Breast epithelium (tissue), 4 donors: ENCODE measurements around the gene TMEM121. TPM values are rescaled to one million over a fixed set of nuclear protein-coding genes. Genes with fewer than 3 reads are reported as not detected.
A peak's percentile ranks its signal among the peaks of the same experiment; 100 is the strongest.

ENCODE experiments used
- DNase-seq, 2 donors: peaks; one replicate each; pipeline ENCODE4 v3.0.0-alpha.2; 2019; ENCODE audit warnings: low spot score in 2 of 2
- H3K27ac ChIP-seq, 2 donors: fragments of 200-600 bp; sonication (generic) in 1 of 2; one replicate each; pipeline ENCODE4 v1.5.1; 2016 to 2019; ENCODE audit warnings: mild to moderate bottlenecking in 1 of 2
- H3K27me3 ChIP-seq, 2 donors: fragments of 200-600 bp; sonication (generic) in 1 of 2; one replicate each; pipeline versions ENCODE4 v1.5.1 to v1.6.0; 2017 to 2019; ENCODE audit warnings: control low read depth in 1 of 2, mild to moderate bottlenecking in 1 of 2
- H3K36me3 ChIP-seq: fragments of 200-600 bp; one replicate; pipeline ENCODE4 v1.5.1; 2019
- H3K4me1 ChIP-seq, 2 donors: fragments of 200-600 bp; sonication (generic); one replicate each; pipeline ENCODE4 v1.5.1; 2016 to 2019; ENCODE audit warnings: control low read depth in 1 of 2
- H3K4me3 ChIP-seq, 3 donors: fragments of 200-600 bp; sonication (generic); 1 replicate in 2 of 3; 2 replicates in 1 of 3; pipeline ENCODE4 v1.5.1; 2016 to 2019; ENCODE audit warnings: mild to moderate bottlenecking in 3 of 3, moderate library complexity in 2 of 3
- H3K9me3 ChIP-seq, 2 donors: fragments of 200-600 bp; sonication (generic) in 1 of 2; one replicate each; pipeline ENCODE4 v1.5.1; 2016 to 2019; ENCODE audit warnings: control low read depth in 1 of 2
- POLR2A ChIP-seq: fragments of 450-650 bp; IDR thresholded peaks from one replicate; pipeline ENCODE4 v1.6.1; 2016; ENCODE audit warnings: antibody characterized with exemption, mild to moderate bottlenecking, moderate library complexity
- POLR2AphosphoS5 ChIP-seq, 3 donors: sonication (generic); formaldehyde crosslinking; IDR thresholded peaks; one replicate each; pipeline ENCODE4 v1.6.1; 2017; ENCODE audit warnings: antibody characterized with exemption in 3 of 3
- intact Hi-C: fragments of 100-400 bp; cut with DNase I; formaldehyde crosslinking; loops from one replicate; pipeline ENCODE4 v1.15.1; 2023; ENCODE audit warnings: low total_unique reads
- total RNA-seq, 3 donors: library from RNA; depleted of rRNA; stranded (reverse); fragments of >200 nt; gene quantifications; one replicate each; pipeline ENCODE4 v1.1.0, GENCODE V29; 2016
- TF ChIP-seq, protein P1 (sequence below), 3 donors: fragments of 450-650 bp; IDR thresholded peaks; one replicate each; pipeline ENCODE4 v1.5.1; 2016 to 2017; ENCODE audit warnings: antibody characterized with exemption in 3 of 3, mild to moderate bottlenecking in 3 of 3, moderate library complexity in 3 of 3

Gene TMEM121
- total RNA-seq, 3 donors from 2014 or later: 2.4 to 9.2 (median 9.2) TPM

DNA sequence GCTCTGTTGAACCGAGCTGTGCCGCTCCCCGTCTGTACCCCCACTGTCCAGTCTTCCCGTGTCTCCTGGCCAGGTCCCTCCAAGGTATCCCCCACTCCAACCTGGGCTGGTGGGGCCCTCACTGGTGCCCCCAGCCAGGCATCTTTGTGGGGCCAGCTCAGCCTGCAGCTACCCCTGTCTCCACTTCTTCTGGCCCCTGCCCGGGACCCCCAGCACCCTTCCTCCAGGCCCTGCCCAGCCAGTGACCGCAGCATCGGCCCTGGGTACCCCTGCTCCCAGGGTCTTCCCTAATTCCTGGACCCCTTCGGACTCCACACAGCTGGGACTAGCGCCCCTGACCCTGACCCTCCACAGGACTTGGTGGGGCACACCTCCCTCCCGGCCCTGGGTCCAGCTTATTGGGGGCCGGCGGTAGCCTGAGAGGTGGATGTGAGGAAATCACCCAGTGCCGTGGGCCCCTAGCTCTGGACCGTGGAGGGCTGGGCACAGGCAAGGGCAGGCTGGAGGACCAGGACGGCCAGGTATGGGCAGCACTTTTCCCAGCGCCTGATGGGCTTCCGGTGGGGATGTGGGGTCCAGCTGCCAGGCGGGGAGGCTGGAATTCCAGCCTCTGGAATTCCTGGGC, 43.8 kb upstream of the TMEM121 start:
- peak overlapping the region; percentile 99 to 100 for H3K27ac ChIP-seq
- intact Hi-C loops: no loop called here
- H3K27me3 ChIP-seq: no peaks in the 10 kb centered on the region
- DNase-seq: no peak
- no peaks in the 10 kb centered on the region for H3K36me3 ChIP-seq
- TF ChIP-seq POLR2AphosphoS5 (IDR thresholded peaks at IDR 0.05) (no peak), POLR2A (no peak)
- TF ChIP-seq, protein P1, sequence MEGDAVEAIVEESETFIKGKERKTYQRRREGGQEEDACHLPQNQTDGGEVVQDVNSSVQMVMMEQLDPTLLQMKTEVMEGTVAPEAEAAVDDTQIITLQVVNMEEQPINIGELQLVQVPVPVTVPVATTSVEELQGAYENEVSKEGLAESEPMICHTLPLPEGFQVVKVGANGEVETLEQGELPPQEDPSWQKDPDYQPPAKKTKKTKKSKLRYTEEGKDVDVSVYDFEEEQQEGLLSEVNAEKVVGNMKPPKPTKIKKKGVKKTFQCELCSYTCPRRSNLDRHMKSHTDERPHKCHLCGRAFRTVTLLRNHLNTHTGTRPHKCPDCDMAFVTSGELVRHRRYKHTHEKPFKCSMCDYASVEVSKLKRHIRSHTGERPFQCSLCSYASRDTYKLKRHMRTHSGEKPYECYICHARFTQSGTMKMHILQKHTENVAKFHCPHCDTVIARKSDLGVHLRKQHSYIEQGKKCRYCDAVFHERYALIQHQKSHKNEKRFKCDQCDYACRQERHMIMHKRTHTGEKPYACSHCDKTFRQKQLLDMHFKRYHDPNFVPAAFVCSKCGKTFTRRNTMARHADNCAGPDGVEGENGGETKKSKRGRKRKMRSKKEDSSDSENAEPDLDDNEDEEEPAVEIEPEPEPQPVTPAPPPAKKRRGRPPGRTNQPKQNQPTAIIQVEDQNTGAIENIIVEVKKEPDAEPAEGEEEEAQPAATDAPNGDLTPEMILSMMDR (IDR thresholded peaks at IDR 0.05): no peak
- no peaks in the 10 kb centered on the region for H3K9me3 ChIP-seq
- peak overlapping the region in 1 of 3 donors; percentile 67 for H3K4me3 ChIP-seq
- peaks cover 37 to 42% of the 10 kb centered on the region in 2 donors for H3K4me1 ChIP-seq

- TF ChIP-seq POLR2AphosphoS5 (IDR thresholded peaks at IDR 0.05) (no peak), POLR2A (no peak)
- TF ChIP-seq, protein P1 (IDR thresholded peaks at IDR 0.05): no peak
- intact Hi-C loops: no loop called here
- no peaks in the 10 kb centered on the region for H3K9me3 ChIP-seq
Measured at GRCh38 chr14:105483300-105484068, 42.9 kb upstream of the TMEM121 start.

GRCh38 chr14:105484069-105484996, 42.0 kb upstream of the TMEM121 start:
- no peak for DNase-seq
- TF ChIP-seq POLR2AphosphoS5 (IDR thresholded peaks at IDR 0.05) (no peak), POLR2A (no peak)
- TF ChIP-seq, protein P1 (IDR thresholded peaks at IDR 0.05): no peak
- Histone ChIP-seq H3K4me1 (peaks cover 42 to 45% of the 10 kb centered on the region in 2 donors), H3K27ac (peak overlapping the region; percentile 99 to 100), H3K27me3 (no peaks in the 10 kb centered on the region), H3K36me3 (no peaks in the 10 kb centered on the region), H3K4me3 (no peak overlapping the region), H3K9me3 (no peaks in the 10 kb centered on the region)
- intact Hi-C loops: no loop called here

More at GRCh38 chr14:105483300-105484068, 42.9 kb upstream of the TMEM121 start:
- peaks cover 41 to 42% of the 10 kb centered on the region in 2 donors for H3K4me1 ChIP-seq
- H3K36me3 ChIP-seq: no peaks in the 10 kb centered on the region
- peak; percentile 69 to 79 for DNase-seq
- peak overlapping the region; percentile 99 to 100 for H3K27ac ChIP-seq
- H3K27me3 ChIP-seq: no peaks in the 10 kb centered on the region
- peak overlapping the region in 1 of 3 donors; percentile 19 for H3K4me3 ChIP-seq

DNA sequence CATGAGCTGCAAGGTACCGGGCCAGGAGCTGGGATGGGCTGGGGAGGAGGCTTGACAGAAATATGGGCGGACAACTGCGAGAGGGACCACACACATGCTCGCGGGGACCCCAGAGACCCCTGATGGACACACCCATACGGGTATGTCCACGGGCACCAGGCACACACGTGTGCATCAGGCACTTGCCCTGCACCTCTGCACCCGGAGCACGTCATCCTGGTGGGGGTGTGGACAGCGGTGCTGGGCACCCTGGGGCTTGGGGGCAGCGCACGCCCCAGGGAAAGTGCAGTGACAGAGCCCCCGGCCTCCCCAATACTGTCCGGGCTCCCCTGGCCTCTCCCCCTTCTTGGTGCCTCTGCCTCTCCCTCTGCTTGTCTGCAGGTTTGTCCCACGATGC, 41.4 kb upstream of the TMEM121 start:
- intact Hi-C loops: no loop called here
- H3K9me3 ChIP-seq: no peaks in the 10 kb centered on the region
- peaks cover 42 to 46% of the 10 kb centered on the region in 2 donors for H3K4me1 ChIP-seq
- no peaks in the 10 kb centered on the region for H3K27me3 ChIP-seq
- H3K36me3 ChIP-seq: no peaks in the 10 kb centered on the region
- TF ChIP-seq POLR2AphosphoS5 (IDR thresholded peaks at IDR 0.05) (no peak), POLR2A (no peak)
- TF ChIP-seq, protein P1 (IDR thresholded peaks at IDR 0.05): no peak
- no peak for DNase-seq
- H3K27ac ChIP-seq: peak overlapping the region; percentile 99 to 100
- H3K4me3 ChIP-seq: no peak overlapping the region
